HG03108 (cell line): ENCODE data around the gene RASD1.

Source experiments
- ATAC-seq: cut with Tn5 transposase; IDR thresholded peaks from one replicate; pipeline ENCODE4 v1.9.1; 2021; ENCODE audit warnings: moderate library complexity; ENCODE audit not compliant: unreplicated experiment

The RASD1 gene, protein sequence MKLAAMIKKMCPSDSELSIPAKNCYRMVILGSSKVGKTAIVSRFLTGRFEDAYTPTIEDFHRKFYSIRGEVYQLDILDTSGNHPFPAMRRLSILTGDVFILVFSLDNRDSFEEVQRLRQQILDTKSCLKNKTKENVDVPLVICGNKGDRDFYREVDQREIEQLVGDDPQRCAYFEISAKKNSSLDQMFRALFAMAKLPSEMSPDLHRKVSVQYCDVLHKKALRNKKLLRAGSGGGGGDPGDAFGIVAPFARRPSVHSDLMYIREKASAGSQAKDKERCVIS

DNA sequence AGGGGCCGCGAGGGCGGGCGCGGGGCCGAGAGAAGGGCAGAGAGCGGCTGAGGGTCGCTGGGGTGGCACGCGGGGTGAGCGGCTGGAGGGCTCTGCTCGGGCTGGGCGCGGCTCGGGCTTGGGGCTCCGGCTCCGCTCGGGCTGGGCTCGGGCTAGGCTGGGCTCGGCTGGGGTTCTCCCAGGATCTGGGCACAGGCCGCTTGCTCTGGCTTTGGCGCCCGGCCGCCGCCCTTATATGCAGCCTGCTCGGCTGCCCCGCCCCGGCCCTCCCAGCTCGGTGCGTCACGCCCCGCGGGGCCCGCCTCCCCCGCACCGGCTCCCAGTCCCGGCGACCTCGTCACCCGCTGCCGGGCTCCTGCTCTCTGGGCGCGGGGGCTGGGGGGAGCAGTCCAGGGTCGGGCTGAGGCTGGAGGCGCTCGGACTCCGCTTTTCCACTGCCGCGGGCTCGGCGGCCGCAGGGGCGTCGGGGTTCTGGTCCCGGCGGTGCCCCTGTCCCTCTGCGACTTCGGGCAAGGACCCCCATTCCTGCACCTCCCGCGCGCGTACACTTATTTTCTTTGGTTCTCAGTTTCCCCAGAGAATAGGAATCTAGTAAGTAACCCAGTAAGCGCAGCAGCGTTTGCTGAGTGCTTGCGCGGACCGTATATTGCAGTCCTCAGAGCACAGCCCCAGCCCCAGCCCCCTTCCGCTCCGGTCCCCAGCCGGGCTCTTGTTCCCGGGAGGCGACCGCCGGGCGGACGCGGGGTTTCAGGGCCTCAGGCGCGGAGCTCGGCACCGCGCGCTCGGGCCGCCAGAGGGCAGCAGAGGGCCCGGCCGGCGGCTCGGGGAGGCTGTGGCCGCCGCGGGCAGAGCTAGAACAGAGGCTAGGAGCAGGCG lies at the start of gene RASD1:
Gene RASD1, minus strand, starts transcription at position 207 of the 876 bp plus-strand sequence. CDS start 214 bp downstream, outside the sequence.
- ATAC-seq: peak; percentile 61

DNA sequence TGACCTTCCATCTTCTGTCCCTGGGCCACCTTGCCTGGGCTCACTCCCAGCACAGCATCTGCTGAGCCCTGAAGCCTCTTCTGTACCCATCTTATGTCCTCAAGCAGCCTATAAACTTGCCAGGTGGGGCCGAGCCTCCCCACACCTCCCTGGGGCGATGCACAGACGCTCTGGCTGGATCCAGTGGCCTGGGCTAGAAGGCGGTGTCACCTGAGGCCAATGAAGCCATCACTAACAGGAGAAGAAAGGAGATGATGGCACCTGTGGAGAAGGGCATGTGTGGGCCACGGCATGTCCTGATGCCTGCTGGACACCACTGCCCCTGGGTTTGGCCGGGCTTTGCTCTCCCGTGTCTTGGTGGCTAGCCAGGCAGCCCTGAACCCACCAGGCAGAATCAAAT lies 49.8 kb upstream of the RASD1 start:
- no peak for ATAC-seq

DNA sequence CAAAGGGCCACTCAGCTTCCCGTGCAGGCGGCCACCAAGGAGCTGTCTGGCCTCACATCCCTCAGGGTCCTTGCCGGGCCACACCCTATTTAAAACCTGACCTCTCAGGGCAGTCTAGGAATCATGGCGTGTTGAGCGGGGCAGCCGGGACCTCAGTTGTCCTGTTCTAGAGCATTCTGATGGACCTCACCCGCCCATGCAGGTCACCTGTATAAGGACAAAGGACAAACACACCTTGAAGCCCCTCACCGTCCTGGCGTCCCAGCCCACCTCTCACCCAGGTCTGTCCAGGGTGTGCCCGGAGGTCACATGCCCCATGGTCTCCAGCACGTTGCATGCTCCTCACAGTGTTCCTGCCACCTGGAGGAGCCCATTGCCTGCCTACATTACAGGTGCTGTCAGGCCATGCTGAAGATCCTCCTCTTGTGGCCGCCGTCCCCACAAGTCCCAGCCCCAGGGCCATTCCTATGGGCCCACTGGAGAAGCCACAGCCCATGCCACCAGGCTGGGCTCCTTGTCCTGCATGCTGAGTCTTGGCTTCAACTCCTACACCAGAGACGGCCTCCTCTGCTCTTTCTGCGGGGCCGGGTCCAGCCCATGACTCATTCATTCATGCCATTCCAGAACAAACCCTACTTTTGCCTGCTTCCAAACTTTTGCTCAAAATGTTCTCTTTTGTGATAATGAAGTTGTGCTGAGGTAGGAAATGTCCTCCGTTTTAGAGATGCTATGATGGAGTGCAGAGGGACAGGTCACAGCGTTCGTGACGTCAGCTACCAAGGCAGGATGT lies 49.0 kb upstream of the RASD1 start:
- ATAC-seq: no peak

DNA sequence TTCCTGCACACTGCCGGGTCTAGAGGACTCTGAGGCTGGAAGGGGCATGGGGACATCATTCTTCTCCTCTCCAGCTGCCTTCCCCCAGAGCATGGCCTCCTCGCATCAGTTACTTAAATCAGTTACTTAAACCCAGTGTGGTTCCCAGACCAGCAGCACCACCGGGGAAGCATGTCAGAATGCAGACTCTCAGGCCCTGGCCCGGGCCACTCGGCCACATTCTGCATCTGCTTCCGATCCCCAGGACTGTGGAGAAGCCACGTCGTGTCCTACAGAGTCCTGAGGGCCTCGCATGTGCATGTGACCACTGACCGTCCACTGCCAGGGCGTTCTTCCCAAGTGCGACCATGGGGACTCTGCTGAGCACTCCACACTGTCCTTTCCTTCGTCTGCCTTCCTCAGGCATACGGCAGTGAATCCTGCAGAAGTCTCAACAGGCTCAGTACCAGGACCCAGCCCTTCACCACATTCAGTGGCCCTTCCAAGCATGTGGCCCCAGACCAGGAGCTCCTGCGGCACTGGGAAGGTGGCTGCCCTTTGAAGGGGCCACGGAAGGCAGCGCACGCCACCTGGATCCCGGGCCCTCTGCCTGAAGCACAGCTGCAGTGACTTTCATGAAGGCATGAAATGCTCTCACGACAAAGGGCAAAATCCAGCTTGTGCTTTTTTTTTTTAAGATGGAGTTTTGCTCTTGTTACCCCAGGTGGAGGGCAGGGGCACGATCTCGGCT lies 46.9 kb upstream of the RASD1 start:
- ATAC-seq: no peak

DNA sequence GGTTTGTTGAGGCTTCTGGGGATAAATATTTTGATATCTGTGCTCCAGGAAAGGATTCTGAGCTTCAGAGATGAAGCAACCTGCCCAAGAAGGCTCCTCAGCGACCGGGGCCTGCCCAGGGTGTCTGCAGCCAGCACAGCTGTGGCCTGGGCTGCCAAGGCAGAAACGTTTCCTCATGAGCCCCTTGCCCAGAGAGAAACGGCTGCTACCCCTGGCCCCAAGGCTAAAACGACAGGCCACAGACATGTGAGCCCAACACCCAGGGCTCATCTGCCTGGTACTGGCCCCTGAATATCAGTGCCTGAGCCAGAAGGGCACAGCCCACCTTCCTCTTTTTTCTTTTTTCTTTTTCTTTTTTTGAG lies 45.4 kb upstream of the RASD1 start:
- no peak for ATAC-seq

DNA sequence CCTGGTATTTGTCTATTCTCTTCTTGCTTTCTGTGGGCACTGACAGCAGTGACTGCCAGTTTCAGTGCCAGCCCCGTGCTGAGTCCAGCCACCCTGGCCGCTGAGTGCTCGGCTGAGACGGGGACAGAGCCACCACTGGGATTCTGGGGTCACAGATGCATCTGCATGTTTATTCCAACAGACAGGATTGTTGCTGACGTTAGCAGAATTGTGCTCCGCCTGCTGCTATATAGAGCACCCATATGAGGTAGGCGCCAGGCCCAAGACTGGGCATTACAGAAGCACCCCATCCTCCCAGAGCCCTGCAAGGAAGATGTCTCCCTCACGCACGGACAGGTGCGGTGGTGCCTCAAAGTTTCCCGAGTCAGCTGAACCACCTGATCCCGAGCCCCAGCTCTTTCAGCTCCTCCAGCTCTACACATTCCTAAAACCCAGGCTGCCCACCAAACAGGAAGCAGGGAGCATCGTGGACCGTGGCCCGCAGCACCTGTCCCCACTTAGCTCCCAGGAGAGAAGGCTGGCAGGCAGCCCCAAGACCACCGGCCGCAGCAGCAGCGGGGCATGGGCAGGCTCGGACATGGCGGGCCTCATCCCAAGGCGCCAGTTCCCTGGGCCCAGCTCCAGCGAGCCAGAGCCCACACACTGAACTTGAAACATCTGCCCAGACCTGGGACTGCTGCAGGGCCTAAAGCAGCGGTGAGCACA lies 44.9 kb upstream of the RASD1 start:
- ATAC-seq: no peak

DNA sequence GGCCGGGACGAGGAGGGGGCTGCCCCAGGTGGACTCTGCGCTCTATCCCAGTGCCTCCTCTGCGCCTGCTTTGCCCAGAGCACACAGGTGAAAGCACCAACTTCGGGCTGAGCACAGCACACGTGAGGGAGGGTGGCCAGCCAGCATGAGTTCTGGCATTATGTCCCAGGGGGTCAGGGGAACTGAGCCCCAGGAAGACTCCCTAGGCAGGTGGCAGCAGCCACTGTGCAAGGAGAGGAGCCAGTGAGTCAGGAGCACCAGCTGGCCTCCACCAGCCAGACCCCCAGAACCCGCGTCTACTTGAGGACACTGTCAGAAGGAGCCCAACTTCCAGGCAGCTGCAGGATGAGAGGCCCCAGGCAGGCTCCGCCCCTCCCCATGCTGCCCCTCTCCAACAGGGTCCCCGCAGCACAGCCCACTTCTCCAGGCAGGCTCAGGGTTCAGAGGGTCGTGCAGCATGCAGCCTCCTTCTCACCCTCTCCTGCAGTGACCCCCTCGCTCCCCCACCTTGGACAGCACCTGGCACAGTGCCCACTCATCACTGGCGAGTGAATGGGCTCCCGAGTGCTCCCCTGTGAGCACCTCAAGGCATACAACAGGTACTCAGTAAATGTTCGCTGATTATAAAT lies 44.2 kb upstream of the RASD1 start:
- ATAC-seq: no peak

DNA sequence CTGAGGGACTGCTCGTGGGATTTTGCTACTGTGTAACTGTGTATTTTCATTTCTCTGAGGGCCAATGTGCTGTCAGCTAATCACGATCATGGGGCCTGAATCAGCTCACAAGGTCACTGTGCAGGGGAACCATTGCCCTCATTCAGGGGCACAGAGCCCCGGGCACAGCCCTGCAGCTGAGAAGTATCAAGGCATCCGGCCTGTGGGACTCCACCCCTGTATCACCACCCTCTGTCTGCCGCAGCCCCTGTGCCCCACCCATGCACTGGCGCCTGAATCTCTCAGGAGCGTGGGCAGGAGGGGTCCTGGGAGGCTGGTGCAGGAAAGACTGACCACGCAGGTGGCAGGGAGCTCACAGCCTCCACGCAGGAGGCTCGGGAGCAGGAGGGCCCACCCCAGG lies 43.4 kb upstream of the RASD1 start:
- ATAC-seq: no peak

DNA sequence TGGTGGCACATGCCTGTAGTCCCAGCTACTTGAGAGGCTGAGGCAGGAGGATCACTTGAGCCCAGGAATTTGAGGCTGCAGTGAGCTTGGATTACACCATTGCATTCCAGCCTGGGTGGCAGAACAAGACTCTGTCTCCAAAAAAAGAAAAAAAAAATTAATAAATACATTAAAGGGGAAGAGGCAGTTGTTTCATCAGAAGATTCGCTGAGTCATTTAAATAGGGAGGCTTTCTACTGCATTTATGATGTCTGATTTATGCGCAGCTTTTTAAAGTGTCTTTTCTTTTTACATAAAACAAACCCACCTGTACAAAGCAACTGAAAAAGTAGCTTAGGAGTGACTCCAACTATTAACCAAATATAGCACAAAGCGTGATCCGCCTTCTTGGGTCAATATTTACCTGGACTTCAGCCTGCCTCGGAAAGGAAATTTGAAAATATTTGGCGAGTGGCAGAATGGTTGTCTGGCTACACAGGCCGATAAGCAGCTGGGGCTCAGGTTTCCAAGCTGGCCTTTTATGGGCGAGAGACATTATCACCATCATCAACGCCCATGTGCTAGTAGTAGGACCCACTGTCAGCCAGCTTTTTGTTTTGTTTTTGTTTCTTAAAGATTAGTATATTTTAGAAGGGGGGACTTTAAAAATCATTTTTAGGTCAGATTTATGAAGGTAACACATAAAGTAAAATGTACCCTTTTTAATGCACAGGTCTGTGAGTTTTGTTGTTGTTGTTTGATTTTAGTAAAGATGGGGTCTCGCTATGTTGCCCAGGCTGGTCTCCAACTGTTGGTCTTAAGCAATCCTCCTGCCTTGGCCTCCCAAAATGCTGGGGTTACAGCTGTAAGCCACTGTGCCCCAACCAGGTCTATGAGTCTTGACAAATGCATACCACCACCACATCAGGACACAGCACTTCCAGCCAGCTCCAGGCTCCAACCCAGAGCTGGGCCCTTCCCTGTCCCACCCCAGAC lies 42.5 kb upstream of the RASD1 start:
- no peak for ATAC-seq

DNA sequence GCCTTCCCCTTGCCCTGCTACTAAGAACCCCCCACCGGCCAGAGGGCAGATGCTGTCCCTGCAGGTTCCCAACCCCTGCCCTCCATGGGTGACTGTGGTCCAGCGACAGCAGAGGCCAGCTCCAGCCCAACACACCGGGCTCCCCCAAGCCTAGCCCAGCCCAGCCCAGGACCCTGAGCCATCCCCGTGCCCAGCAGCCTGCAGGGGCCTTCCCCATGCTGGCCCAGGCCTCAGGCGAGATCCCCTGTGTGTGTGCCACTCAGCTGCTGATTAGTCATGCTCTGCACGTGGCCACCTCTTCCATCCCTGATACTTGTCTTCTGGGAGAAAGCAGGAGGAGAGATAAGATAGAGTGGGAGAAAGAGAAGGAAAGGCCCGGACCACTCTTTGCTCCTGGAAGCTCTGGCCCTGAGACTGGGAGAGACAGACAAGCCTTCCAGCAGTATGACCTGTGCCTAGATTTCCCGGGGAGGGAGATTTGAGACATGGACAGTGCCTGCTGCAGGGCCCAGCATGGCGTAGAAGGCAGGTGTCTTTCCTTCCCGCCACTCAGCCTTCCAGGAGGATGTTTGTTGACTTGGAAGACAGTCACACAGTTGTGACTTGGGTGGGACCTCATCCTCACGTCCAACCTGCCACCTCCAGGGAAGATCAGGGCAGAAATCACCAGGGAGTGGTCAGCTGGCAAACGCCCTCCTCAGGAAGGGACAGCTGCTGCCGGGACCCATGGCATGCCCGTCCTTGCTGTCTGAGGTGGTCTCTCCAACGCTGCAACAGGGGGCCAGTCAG lies 41.3 kb upstream of the RASD1 start:
- no peak for ATAC-seq

DNA sequence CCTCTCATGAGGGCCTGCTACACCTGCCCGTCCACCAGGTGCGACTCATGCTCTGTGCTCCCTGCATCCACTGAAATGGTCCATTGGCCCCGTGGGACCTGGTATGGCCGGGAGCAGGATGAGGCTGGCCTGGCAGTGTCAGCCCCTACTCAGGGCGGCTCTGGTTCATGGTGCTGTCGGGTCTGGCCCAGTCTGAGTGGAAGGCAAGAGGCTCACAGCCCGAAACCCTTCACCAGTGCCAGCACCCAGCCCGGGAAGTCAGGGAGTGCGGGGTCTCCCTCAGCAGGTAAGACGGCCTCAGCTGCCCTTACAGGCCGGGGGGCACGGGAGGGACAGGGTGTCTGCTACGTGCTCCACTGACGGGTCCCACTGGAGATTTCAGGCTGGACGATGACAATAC lies 40.5 kb upstream of the RASD1 start:
- ATAC-seq: no peak

DNA sequence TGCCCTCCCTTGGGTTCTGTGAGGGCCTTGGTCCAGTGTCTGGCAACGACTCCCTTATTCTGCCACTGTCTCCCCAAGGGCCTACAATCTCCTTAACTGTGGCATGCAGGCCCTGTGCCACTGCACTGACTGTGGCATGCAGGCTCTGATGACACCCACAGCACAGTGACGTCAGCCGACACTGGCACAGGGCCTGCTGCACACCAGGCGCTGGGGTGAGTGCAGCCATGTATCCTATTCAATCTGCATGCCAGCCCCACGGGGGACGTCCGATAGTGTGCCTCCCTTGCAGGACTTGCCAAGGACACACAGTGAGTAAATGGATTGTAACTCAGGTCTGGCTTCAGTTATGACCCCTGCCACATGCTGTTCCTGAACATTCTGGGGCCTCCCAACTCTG lies 39.8 kb upstream of the RASD1 start:
- no peak for ATAC-seq

DNA sequence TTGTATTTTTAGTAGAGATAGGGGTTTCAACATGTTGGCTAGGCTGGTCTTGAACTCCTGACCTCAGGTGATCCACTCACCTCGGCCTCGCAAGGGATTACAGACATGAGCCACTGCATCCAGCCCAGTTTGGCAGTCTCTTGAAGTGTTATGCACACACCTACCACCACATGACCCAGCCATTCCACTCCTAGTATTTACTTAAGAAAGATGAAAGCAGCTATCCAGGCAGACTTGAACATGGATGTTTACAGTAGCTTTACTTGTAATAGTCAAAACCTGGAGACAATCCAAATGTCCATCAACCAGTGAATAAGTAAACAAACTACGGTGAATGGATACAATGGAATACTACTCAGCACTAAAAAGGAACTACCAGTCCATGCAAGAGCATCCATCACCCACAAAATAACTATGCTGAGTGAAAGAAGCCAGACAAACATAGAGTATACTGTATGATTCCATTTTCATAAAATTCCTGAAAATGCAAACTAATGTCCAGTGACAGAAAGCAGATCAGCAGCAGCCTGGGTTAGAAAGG lies 37.8 kb upstream of the RASD1 start:
- no peak for ATAC-seq

DNA sequence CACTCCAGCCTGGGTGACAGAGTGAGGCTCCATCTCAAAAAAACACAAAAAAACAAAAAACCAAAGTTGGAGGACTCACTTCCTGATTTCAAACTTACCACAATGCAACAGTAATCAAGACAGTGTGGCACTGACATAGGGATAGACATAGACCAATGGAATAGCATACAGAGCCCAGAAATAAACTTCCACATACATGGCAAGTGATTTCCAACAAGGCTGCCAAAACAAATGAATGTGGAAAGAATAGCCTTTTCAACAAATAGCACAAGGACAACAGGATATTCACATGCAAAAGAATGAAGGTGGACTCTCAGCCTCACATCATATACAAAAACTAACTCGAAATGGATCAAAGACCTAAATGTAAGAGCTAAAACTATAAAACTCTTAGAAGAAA lies 36.8 kb upstream of the RASD1 start:
- no peak for ATAC-seq

DNA sequence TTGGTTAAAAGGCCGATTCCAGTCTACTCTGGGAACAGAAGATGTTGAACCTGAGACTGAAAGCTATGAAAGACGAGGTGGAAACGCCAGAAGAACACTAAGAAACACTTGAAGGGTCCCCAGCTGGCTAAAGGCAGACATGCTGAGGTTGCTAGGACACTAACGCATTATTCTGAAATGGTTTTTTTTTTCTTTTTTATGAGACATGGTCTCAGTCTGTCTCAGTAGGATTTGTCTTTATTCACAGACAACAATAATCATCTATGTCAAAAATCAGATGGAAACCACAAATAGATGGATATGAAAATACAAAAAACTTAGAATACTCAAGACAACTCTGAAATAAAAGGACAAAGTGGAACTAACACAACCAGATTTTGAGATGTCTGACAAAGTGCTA lies 35.0 kb upstream of the RASD1 start:
- ATAC-seq: no peak

DNA sequence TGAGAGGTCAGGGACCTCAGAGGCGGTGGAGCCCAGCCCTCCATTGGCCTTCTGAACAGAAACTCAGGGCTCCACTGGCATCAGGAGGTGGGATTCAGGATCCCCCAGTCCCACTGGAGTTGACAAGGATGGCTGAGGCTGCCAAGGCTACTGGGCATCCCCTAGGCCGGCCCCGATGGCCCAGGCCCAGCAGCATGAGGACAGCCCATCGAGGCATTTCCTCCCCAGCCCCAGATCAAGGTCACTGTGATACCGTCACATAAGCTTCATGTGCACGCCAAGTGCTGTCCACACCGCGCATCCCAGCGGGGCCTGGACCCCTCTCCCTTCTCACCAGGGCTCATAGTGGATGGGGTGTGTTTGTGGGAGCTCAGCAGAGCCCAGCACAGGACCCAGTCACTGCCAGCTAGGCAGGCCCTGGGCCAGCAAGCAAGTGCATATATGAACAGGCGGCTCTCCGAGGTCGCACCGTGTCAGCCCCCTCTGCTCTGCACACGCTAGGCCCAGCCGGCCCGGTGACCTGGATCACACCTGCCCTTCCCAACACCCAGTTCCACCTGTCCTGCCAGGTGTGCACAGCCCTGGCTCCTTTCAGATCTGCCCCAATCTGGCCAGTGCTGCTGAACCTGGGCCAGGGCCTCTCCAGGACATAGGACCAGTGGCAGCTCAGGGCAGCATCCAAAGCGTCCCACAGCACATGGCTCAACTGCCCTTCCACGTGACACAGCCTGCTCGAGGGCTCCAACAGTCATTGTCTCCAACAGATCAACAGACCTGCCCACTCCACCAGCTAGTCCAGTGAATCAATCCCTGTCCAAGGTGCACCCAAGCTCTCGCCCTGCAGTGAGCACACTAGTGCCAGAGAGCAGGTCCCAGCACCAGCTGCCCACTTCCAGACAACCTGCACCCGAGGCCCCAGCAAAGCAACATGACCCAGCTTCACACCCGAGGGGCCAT lies 32.8 kb upstream of the RASD1 start:
- no peak for ATAC-seq
